NT2/D1 (cell line): ENCODE data around the gene CLASP1.
"Not testable (repeated sequence)": the region's sequence is repeated elsewhere in the genome, so short reads cannot be mapped to it uniquely, and the experiment has no call there.

Experiments
- DNase-seq: peaks from one replicate; pipeline ENCODE4 v3.0.0-alpha.2; 2011; ENCODE audit warnings: low read depth, low spot score
- H3K27me3 ChIP-seq: 2 replicates; pipeline ENCODE4 v1.6.0; 2011; ENCODE audit warnings: mild to moderate bottlenecking; ENCODE audit not compliant: insufficient read length, insufficient read depth
- H3K36me3 ChIP-seq: 2 replicates; pipeline ENCODE4 v1.6.1; 2011; ENCODE audit warnings: mild to moderate bottlenecking, low read length, mixed read lengths; ENCODE audit not compliant: insufficient read depth, insufficient read length
- H3K4me1 ChIP-seq: 2 replicates; pipeline ENCODE4 v1.5.1; 2011; ENCODE audit not compliant: insufficient read depth, insufficient read length
- H3K4me3 ChIP-seq: 2 replicates; pipeline ENCODE4 v1.5.1; 2011; ENCODE audit warnings: low read depth; ENCODE audit not compliant: insufficient read length
- H3K9ac ChIP-seq: 2 replicates; pipeline ENCODE4 v1.6.0; 2011; ENCODE audit warnings: low read depth; ENCODE audit not compliant: insufficient read length
- H3K9me3 ChIP-seq: 2 replicates; pipeline ENCODE4 v1.5.1; 2011; ENCODE audit warnings: mild to moderate bottlenecking, low read length; ENCODE audit not compliant: insufficient read depth
- SUZ12 ChIP-seq: IDR thresholded peaks from 2 replicates; pipeline ENCODE4 v1.6.1; 2011; ENCODE audit not compliant: insufficient read length, insufficient read depth; ENCODE audit errors: extremely low read depth
- YY1 ChIP-seq: IDR thresholded peaks from 2 replicates; pipeline ENCODE4 v1.6.1; 2011; ENCODE audit not compliant: insufficient read length, insufficient read depth
- ZNF274 ChIP-seq: IDR thresholded peaks from 2 replicates; pipeline ENCODE4 v1.6.1; 2011; ENCODE audit warnings: mild to moderate bottlenecking, low read depth, low read length

The CLASP1 gene

DNA sequence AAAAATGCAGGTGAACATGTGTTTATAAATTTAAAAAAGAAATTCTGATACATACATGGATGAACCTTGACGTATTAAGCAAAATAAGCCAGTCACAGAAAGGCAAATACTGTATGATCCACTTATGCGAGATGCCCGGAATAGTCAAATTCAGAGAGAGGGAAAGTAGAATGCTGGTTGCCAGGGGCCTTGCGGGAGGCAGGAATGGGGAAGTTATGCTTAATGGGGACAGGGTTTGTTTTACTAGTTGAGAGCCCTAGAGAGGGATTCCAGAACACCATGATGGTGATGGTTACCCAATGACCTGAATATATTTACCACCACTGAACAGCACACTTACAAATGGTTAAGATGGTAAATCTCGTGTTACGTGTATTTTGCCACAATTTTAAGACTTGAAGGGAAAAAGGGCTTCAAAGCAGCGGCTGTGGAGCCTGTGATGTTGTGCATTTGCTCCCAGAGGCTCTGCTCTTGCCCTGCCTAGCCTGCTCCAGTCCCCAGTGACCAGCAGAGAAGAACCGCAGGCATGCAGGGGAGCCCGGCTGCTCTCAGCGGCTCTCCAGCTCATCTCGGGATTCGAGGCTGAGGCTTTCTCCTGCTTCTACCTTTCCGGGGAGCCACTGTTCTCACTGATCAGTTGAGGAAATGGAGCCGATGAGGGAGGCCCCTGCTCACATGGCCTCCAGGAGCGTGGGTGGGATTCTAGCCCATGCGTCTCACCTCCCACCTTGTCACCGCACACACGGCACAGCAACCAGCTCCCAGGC is 312.6 kb downstream of the CLASP1 start:
- TF ChIP-seq YY1 (no peak), SUZ12 (no peak)
- no peak for DNase-seq
- Histone ChIP-seq H3K4me3 (no peak overlapping the region), H3K4me1 (peaks cover 9% of the 10 kb centered on the region), H3K9me3 (no peaks in the 10 kb centered on the region), H3K27me3 (no peaks in the 10 kb centered on the region), H3K9ac (no peak overlapping the region), H3K36me3 (peaks cover 35% of the 10 kb centered on the region)

- no peak overlapping the region for H3K4me3 ChIP-seq
- TF ChIP-seq SUZ12 (no peak), ZNF274 (no peak), YY1 (no peak)
- H3K9ac ChIP-seq = no peak overlapping the region
- no peaks in the 10 kb centered on the region for H3K9me3 ChIP-seq
- peaks cover 11% of the 10 kb centered on the region for H3K4me1 ChIP-seq
- H3K27me3 ChIP-seq = no peaks in the 10 kb centered on the region
- H3K36me3 ChIP-seq = peaks cover 29% of the 10 kb centered on the region
- DNase-seq = no peak
These were observed 313.7 kb downstream of the CLASP1 start for GRCh38 chr2:121335294-121336290.

DNA sequence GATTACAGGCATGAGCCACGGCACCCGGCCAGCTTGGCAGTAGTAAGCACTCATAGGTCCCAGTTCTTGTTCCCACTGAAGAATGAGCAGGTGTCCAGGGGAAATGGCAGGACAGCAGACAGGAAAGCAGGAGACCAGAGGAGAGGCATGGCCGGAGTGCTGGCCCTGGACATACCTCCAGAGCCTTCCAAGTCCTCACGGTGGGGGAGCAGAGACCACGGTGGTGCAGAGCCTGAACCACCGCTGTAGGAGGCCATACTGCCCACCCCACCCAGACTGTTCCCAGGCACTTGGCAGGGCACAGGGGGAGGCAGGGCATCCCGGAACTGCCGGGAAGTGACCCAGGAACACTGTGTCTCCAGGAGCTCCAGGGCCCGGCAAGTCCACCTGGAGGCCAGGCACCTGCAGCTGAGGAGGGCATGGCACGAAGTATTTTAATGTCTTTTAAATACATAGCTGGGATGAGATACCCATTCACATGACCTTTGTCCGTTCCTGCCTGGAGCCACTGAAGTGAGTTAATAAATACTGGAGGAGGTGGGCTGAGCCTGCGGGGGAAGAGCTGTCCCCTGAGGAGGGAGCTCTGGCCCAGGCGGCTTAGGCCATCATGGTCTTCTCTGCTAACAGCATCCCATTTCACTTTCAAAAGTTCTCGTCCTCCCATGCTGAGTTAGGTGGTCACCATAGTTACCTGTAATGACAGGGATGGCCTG is 314.5 kb downstream of the CLASP1 start:
- DNase-seq = no peak
- TF ChIP-seq ZNF274 = no peak
- no peak for TF ChIP-seq YY1
- no peak for TF ChIP-seq SUZ12
- Histone ChIP-seq H3K4me3 (no peak overlapping the region), H3K9ac (no peak overlapping the region), H3K27me3 (no peaks in the 10 kb centered on the region), H3K9me3 (no peaks in the 10 kb centered on the region), H3K4me1 (peaks cover 11% of the 10 kb centered on the region), H3K36me3 (peaks cover 21% of the 10 kb centered on the region)

DNA sequence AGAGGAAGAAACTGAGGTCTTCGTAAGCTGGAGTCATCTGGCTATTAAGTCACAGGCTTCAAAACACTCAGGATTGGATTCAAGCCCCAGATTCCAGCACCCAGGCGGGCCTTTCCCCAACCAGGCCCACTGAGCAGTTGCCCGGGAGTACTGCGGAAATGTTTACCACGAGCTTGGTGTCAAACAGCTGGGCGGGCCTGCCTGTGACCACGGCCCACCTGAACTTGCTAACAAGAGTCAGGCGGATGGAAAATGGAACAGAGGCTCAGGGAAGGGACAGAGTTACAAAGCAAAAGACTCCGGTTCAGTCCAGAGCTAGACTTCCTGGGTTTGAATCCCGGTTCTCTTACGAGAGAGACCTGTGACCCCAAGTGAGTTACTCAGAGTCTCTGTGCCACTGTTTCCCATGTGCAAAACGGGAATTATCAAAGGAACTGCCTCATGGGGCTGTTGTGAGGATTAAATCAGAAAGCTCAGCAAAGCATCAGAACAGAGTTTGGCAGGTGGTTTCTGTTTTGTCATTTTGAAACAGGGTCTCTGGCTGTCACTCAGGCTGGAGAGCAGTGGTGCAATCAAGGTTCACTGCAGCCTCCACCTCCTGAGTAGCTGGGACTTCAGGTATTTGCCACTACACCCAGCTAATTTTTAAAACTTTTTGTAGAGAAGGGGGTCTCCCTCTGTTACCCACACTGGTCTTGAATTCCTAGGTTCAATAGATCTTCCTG is 315.3 kb downstream of the CLASP1 start:
- TF ChIP-seq YY1 = no peak
- Histone ChIP-seq H3K4me1 (peaks cover 11% of the 10 kb centered on the region), H3K4me3 (no peak overlapping the region), H3K36me3 (peaks cover 14% of the 10 kb centered on the region), H3K9me3 (no peaks in the 10 kb centered on the region), H3K9ac (no peak overlapping the region), H3K27me3 (no peaks in the 10 kb centered on the region)
- no peak for DNase-seq

GRCh38 chr2:121333231-121333630 is 316.0 kb downstream of the CLASP1 start:
- DNase-seq = no peak
- no peak for TF ChIP-seq ZNF274
- no peak for TF ChIP-seq YY1
- no peak for TF ChIP-seq SUZ12

DNA sequence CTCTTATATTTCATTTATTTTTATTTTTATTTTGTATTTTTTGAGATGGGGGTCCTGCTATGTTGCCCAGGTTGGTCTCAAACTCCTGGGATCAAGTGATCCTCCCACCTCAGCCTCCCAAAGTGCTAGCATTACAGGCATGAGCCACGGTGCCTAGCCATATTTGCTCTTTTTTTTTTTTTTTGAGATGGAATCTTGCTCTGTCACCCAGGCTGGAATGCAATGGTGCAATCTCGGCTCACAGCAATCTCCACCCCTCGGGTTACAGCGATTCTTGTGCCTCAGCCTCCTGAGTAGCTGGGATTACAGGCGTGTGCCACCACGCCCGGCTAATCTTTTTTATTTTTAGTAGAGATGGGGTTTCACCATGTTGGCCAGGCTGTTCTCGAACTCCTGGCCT is 317.9 kb downstream of the CLASP1 start:
- DNase-seq, H3K4me1 ChIP-seq, H3K9ac ChIP-seq, H3K36me3 ChIP-seq, H3K4me3 ChIP-seq, H3K9me3 ChIP-seq, H3K27me3 ChIP-seq: not testable (repeated sequence)

More at GRCh38 chr2:121333231-121333630, 316.0 kb downstream of the CLASP1 start:
- no peak overlapping the region for H3K4me3 ChIP-seq
- no peak overlapping the region for H3K9ac ChIP-seq
- H3K4me1 ChIP-seq = peaks cover 9% of the 10 kb centered on the region
- H3K9me3 ChIP-seq = no peaks in the 10 kb centered on the region
- H3K27me3 ChIP-seq = no peaks in the 10 kb centered on the region
- H3K36me3 ChIP-seq = peaks cover 7% of the 10 kb centered on the region
